GM19452 (cell line): ENCODE results near the gene TTC29.

Experiments
- ATAC-seq: cut with Tn5 transposase; IDR thresholded peaks from one replicate; pipeline ENCODE4 v1.9.1; 2021; ENCODE audit not compliant: unreplicated experiment

The TTC29 gene

GRCh38 chr4:146945556-146946374 lies at the start of gene TTC29:
TTC29 (minus strand) TSS chr4:146945864; CDS start chr4:146939895, 5,969 bp downstream.
- ATAC-seq, result peak; percentile 100

DNA sequence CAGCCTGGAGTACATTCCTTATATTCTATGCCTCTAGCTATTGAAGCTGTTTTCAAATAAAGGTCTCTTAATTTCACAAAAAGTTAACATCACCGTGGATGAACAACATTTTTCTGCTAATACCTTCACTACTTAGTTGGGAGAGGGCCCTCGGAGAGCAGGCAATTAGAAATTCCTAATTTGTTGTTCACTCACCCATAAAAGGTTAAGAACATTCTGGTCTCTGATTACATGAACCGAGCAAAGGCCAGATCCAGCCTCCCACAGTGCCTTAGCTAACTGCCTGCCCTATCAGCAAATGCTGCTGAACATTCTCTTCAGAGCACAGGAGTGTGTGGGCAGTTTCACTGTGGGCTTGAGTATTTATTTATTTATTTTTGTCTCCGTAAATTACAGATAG lies 36.0 kb upstream of the TTC29 start:
- no peak for ATAC-seq

DNA sequence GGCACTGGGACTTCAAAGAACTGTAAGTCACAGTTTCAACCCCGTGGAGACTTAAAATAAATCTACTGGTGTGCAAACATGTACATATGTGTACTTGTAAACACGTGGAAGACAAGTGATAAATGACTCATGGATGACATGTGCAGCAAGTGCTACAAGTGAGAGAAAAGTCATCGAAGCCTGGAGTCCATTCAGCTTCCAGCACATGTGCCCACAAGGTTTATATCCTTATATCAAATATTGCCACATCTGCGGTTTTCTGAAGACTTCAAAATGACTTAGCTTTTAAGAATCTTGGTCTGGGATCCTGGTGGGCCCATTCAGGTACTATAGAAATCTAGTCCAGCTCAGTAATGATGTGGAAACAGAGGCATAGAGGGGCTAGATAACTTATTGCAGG lies 33.0 kb upstream of the TTC29 start:
- no peak for ATAC-seq

- no peak for ATAC-seq
Measured at GRCh38 chr4:146976145-146976544, 30.5 kb upstream of the TTC29 start.

DNA sequence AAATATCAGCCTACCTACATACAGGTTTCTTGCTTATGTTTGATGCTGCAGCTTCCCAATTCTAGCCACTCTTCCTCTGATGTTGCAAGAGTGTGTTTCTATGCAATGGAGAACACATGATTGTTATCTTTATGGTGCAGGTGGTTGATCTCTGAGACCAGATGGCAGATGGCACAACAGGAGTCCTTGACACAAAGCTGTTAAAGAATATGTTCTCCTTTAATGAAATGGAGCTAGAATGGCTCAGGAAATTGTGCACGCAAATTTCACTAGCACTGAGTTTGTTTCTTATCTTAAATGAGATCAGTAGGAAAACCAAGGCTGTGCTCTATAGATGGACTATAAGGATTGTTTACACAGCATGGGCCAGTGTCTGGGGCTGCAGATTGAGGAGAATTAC lies 29.9 kb upstream of the TTC29 start:
- no peak for ATAC-seq

DNA sequence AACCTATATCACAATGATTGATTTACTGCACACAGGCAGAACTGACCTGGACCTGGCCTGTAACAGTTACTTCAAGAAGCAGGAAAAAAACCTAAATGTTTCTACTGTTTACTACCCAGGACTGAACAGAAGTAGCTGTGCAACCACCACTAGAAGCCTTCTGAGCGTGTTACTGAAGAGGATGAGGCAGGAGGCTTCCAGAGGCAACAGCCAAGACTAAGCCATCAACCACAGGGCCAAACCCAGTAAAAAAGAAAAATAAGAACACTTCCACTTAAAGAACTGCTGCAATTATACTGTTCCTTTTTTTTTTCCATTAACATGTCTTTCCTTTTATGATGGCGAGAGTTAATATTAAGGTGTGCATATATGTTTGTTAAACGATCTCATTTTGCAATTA lies 29.4 kb upstream of the TTC29 start:
- no peak for ATAC-seq

DNA sequence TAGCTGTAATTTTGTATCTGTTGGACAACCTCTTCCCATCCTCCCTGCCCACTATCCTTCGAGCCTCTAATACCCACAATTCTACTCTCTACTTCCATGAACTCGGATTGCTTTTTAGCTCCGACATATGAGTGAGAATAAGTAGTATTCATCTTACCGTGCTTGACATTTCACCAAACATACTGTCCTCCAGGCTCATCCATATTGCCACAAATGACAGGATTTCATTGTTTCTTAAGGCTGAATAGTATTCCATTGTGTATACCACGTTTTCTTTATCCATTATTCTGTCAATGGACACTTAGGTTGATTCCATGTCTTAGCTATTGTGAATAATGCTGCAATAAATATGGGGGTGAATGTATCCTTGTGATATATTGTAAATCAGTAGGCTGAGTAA lies 26.4 kb upstream of the TTC29 start:
- ATAC-seq, result no peak

DNA sequence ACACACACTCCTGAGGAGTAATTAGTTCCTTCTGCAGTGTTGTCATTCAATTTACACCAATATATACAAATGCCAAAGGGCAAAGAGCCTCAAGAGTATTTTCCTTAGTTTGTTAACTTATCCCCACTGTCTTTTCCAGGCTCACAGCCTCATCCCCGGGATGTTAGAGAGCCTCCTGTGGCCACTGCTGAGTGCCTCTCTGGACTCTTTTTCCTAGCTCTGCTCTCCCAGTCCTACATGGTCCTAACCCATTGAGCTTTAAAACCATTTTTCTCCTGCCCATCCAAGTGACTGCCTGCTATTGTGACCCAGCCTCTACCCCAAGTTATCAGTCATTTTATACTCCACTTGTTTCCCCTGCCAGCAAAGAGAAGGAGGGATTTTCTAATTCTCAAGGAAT lies 23.5 kb upstream of the TTC29 start:
- ATAC-seq, result no peak

- ATAC-seq, result no peak
Measured at GRCh38 chr4:146960634-146961033, 15.0 kb upstream of the TTC29 start.

DNA sequence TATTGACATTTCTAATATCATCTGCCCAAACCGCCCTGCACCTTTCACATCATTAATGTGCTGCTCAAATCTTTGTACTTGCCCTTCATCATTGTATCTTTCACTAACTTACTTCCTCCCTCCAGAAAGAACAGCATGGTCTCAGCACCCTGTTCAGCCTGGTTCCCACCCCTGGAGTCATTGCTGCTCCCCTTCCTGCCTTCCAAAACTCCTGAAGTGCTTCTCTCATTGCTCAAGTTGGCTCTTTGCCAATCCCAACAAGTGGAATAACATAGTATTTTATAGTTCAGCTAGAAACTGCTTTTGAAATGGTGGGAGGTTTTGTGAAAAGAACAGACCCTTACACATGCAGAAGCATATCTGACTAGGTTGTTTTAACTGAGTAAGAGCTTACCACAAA lies 14.0 kb upstream of the TTC29 start:
- ATAC-seq, result no peak

DNA sequence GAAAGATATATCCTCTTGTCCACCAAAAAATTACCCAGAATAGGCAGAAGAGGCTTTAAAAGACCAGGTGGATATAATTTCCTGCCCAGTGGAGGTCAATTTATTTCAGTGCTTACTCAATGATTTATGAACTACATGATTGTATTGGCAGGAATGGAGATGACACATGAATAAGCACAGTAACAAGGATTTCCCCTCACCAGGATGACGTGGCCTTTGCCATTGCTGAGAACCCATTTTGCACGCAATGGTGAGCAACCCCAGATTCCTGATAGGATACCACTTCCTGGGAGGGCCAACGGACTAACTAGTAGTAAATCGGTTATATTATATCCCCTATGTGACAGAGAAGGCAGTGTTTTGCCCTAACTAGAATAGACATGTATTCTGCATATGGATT lies 11.6 kb upstream of the TTC29 start:
- no peak for ATAC-seq

DNA sequence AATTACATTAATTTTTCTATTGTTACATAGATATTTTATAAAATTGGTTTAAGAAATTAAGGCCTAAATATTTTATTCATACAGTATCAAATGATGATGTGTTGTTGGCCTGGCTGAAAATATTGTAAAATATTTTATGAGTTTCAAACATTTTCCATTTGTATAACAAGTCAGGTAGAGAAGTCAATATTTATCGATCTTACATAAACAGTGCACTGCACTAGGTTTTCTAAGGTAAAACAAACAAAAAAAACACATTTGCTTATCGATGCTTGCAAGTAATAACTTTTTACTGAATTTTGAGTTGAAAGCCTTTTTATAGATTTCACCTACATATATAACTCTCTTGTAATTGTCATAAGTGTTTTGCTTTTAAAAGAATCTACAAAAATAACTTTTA lies 7.2 kb upstream of the TTC29 start:
- no peak for ATAC-seq

- no peak for ATAC-seq
Measured at GRCh38 chr4:146949559-146949958, 3.9 kb upstream of the TTC29 start.

GRCh38 chr4:146943691-146944375 lies 1.8 kb downstream of the TTC29 start:
- ATAC-seq, result no peak

- no peak for ATAC-seq
Measured at GRCh38 chr4:146932116-146932515, 13.5 kb downstream of the TTC29 start.

DNA sequence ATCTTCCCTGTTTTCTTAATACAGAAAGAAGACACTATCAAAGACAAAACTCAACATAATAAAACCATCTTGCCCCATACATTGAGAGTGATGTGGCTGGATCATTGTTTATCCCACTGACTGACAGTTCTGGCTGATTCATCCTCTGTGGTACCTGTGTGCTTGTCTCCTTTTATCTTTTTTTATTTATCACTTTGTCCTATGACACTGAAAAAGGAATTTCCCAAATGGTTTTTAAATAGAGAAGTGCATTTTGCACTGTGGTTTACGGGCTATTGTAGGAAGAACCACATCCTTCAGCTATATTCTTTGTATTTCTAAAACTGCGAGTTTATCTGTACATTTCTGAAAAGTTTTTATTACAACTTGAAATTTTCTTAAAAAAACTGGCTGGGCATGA lies 15.0 kb downstream of the TTC29 start:
- no peak for ATAC-seq

GRCh38 chr4:146927695-146928094 lies 18.0 kb downstream of the TTC29 start:
- ATAC-seq, result no peak

- ATAC-seq, result no peak
Measured at GRCh38 chr4:146916479-146917076, 29.1 kb downstream of the TTC29 start.

DNA sequence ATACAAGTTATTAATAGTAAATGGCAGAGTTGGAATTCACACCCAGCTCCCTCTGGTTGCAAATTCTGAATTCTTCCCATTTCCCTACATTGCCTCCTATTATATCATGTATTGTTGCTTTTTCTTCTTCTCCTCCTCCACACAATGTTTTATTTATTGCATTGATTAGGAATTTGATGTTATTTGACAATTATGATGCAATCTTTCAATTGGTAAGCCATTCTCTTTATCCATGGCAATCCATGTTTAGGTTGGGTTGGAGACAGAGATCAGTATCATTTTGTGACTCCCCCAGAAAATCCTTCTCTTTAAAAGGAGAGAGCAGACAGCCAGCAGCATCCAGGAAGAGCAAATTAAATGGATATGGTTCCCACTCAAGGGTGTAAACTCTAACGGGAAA lies 30.5 kb downstream of the TTC29 start:
- ATAC-seq, result no peak

GRCh38 chr4:146900295-146900694 lies 45.4 kb downstream of the TTC29 start:
- no peak for ATAC-seq

DNA sequence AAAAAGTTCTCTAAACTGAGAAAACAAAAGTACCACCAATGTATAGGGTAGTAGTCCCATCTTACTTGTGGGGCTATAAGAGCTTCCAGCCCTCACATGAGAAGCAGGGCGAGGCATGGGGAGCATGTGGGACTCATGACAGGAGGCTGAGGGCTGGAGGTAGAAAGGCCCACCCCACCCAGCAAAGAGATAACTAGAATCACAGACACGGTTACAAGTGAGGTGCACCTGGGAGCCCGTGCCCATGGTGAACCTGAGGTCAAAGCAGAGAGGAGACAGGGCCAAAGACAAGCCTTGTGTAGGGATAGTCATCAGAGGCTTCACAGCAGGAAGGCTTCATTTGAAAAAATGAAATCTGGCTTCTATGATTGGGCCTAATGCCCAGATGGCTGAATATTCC lies 55.4 kb downstream of the TTC29 start:
- no peak for ATAC-seq

GRCh38 chr4:146883070-146883469 lies 62.6 kb downstream of the TTC29 start:
- no peak for ATAC-seq
